ENCODE data around the gene ZBTB47.

The ZBTB47 gene

GRCh38 chr3:42657675-42658074 is 4.2 kb downstream of the ZBTB47 start:
- peak overlapping the region; percentile 32 to 73 (median 70) for H3K4me3 Mint-ChIP-seq
- H3K4me1 Mint-ChIP-seq: peaks cover 19% of the 10 kb centered on the region
- no peaks in the 10 kb centered on the region for H3K36me3 Mint-ChIP-seq (ENCODE audit: low read depth)
- TF ChIP-seq CTCF (IDR thresholded peaks at IDR 0.05; ENCODE audit: unreplicated experiment in 3 of 3): no peak
- no peaks in the 10 kb centered on the region for H3K27me3 Mint-ChIP-seq (ENCODE audit: low read depth)
- H3K9me3 Mint-ChIP-seq: no peaks in the 10 kb centered on the region
- H3K27ac Mint-ChIP-seq: peak overlapping the region in 2 of 3 experiments; percentile 42 to 65

- H3K27ac Mint-ChIP-seq: peak overlapping the region in 2 of 3 experiments; percentile 42 to 65
- H3K36me3 Mint-ChIP-seq (ENCODE audit: low read depth): no peaks in the 10 kb centered on the region
- H3K9me3 Mint-ChIP-seq: no peaks in the 10 kb centered on the region
- H3K4me3 Mint-ChIP-seq: peak overlapping the region; percentile 32 to 73 (median 70)
- TF ChIP-seq CTCF (IDR thresholded peaks at IDR 0.05; ENCODE audit: unreplicated experiment in 3 of 3): no peak
- peaks cover 14% of the 10 kb centered on the region for H3K4me1 Mint-ChIP-seq
- H3K27me3 Mint-ChIP-seq (ENCODE audit: low read depth): no peaks in the 10 kb centered on the region
Observed at GRCh38 chr3:42658091-42658770, 4.7 kb downstream of the ZBTB47 start.

GRCh38 chr3:42658771-42659390 is 5.4 kb downstream of the ZBTB47 start:
- no peak for TF ChIP-seq CTCF (IDR thresholded peaks at IDR 0.05; ENCODE audit: unreplicated experiment in 3 of 3)
- H3K36me3 Mint-ChIP-seq (ENCODE audit: low read depth): no peaks in the 10 kb centered on the region
- H3K9me3 Mint-ChIP-seq: no peaks in the 10 kb centered on the region
- peaks cover 12% of the 10 kb centered on the region for H3K4me1 Mint-ChIP-seq
- no peak overlapping the region for H3K27ac Mint-ChIP-seq
- no peaks in the 10 kb centered on the region for H3K27me3 Mint-ChIP-seq (ENCODE audit: low read depth)
- H3K4me3 Mint-ChIP-seq: no peak overlapping the region

DNA sequence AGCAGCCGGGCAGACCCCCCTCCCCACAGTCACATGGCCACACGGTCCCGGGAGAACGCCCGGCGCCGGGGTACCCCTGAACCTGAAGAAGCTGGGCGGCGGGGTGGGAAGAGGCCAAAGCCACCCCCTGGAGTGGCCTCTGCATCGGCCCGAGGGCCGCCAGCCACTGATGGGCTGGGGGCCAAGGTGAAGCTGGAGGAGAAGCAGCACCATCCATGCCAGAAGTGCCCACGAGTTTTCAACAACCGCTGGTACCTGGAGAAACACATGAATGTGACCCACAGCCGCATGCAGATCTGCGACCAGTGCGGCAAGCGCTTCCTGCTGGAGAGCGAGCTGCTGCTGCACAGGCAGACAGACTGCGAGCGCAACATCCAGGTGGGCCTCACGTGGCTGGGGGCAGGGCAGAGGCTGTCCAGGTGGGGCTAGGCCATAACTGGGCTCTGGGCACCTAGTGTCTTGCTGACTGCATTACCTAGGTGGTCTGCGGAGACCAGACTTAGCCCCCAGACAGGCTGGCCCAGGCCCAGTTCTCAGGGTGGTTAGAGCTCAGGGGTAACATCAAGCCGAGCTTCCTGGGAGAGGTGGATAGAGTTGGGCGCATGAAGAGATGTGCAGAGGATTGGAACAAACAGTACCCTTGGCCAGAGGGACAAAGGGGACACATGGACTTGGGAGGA is 6.1 kb downstream of the ZBTB47 start:
- no peak for TF ChIP-seq CTCF (IDR thresholded peaks at IDR 0.05; ENCODE audit: unreplicated experiment in 3 of 3)
- H3K27me3 Mint-ChIP-seq (ENCODE audit: low read depth): no peaks in the 10 kb centered on the region
- H3K4me1 Mint-ChIP-seq: peaks cover 12% of the 10 kb centered on the region
- no peak overlapping the region for H3K27ac Mint-ChIP-seq
- no peaks in the 10 kb centered on the region for H3K9me3 Mint-ChIP-seq
- no peaks in the 10 kb centered on the region for H3K36me3 Mint-ChIP-seq (ENCODE audit: low read depth)
- H3K4me3 Mint-ChIP-seq: no peak overlapping the region

- Mint-ChIP-seq H3K9me3 (no peaks in the 10 kb centered on the region), H3K27ac (no peak overlapping the region), H3K27me3 (ENCODE audit: low read depth) (no peaks in the 10 kb centered on the region), H3K4me1 (peaks cover 12% of the 10 kb centered on the region), H3K4me3 (no peak overlapping the region), H3K36me3 (ENCODE audit: low read depth) (no peaks in the 10 kb centered on the region)
- no peak for TF ChIP-seq CTCF (IDR thresholded peaks at IDR 0.05; ENCODE audit: unreplicated experiment in 3 of 3)
Observed at GRCh38 chr3:42660131-42660715, 6.7 kb downstream of the ZBTB47 start.
